Measurements from ENCODE around the gene TMEM200B.
A peak's percentile ranks its signal among the peaks of the same experiment; 100 is the strongest.

DNA sequence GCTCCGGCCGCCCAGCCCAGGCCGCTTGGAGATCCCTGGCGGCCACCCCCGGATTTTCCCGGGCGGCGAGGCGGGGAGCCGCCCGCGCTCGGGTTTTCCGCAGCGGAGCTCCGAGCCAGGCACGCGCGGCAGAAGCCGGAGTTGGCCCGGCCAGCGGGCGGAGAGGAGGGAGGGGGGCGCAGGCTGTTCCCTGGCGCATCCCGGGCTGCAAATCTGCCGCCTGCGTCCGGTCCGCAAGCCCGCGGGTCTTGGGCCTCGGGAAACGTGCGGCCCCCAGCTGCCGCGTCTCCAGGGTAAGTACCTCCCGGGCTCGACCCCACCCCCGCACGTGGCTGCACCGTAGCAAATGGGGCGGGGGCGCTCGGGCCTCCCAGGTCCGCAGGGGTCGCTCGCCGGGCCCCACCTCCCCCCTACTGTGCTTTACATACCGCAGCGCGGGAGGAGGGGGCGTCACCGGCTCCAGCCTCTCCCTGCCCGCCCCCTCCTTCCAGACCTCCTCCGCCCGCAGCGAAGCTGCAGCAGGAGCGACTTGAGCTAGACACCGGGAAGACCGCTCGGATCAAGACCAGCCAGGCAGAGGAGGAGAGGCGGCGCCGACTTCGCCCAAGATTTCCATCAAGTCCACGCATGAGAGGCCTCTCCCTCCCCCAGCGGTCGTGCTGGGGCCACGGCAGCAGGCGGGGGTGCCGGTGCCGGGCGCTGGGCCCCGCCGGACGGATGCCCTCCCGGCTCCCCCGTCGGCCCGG, 1.6 kb downstream of the TMEM200B start:
- TF ChIP-seq POLR2A (IDR thresholded peaks at IDR 0.05) (no peak), POLR2AphosphoS5 (IDR thresholded peaks at IDR 0.05) (peak in 1 of 4 donors; percentile 57), EP300 (IDR thresholded peaks at IDR 0.05) (no peak)
- TF ChIP-seq, protein P1, sequence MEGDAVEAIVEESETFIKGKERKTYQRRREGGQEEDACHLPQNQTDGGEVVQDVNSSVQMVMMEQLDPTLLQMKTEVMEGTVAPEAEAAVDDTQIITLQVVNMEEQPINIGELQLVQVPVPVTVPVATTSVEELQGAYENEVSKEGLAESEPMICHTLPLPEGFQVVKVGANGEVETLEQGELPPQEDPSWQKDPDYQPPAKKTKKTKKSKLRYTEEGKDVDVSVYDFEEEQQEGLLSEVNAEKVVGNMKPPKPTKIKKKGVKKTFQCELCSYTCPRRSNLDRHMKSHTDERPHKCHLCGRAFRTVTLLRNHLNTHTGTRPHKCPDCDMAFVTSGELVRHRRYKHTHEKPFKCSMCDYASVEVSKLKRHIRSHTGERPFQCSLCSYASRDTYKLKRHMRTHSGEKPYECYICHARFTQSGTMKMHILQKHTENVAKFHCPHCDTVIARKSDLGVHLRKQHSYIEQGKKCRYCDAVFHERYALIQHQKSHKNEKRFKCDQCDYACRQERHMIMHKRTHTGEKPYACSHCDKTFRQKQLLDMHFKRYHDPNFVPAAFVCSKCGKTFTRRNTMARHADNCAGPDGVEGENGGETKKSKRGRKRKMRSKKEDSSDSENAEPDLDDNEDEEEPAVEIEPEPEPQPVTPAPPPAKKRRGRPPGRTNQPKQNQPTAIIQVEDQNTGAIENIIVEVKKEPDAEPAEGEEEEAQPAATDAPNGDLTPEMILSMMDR (IDR thresholded peaks at IDR 0.05): no peak
